Measurements from ENCODE around the gene GAS2.

Gene GAS2

DNA sequence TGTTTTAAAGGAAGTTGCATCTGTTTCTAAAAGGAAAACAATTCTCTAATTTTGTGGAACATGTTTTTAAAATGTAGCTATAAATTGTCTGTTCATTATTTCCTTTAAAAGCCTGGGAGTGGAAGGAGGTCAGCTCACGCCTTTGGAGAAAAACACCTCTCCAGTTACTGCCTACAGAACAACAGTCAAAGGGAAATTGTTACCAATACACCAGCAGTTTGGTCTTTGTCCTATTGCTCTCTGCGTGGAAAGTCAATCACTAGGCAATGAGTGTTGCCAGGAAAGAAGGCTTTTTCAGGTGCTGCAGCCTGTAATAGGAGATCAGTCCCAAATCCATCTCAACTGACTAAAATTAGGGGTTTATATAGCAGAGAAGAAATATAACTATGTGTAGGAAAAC is 141.0 kb downstream of the GAS2 start:
- TF ChIP-seq YY1 (IDR thresholded peaks at IDR 0.05; ENCODE audit: insufficient read depth, insufficient read length) (no peak), SUZ12 (IDR thresholded peaks at IDR 0.05; ENCODE audit: extremely low read depth, insufficient read depth, insufficient read length) (no peak), ZNF274 (IDR thresholded peaks at IDR 0.05; ENCODE audit: low read depth, low read length) (no peak)
- no peaks in the 10 kb centered on the region for H3K4me1 ChIP-seq (ENCODE audit: insufficient read depth, insufficient read length)
- H3K36me3 ChIP-seq (ENCODE audit: insufficient read depth, insufficient read length, low read length), result no peaks in the 10 kb centered on the region
- no peak overlapping the region for H3K4me3 ChIP-seq (ENCODE audit: insufficient read length, low read depth)
- 0 out of 2 replicates have a peak, but pooled peaks cover 5% of the 10 kb centered on the region for H3K9me3 ChIP-seq (ENCODE audit: insufficient read depth, low read length)
- no peak overlapping the region for H3K9ac ChIP-seq (ENCODE audit: insufficient read length, low read depth)
- DNase-seq (ENCODE audit: low read depth, low spot score), result no peak
- H3K27me3 ChIP-seq (ENCODE audit: insufficient read depth, insufficient read length), result no peaks in the 10 kb centered on the region

GRCh38 chr11:22807855-22808570 is 141.6 kb downstream of the GAS2 start:
- no peak for TF ChIP-seq YY1 (IDR thresholded peaks at IDR 0.05; ENCODE audit: insufficient read depth, insufficient read length)
- no peak for TF ChIP-seq SUZ12 (IDR thresholded peaks at IDR 0.05; ENCODE audit: extremely low read depth, insufficient read depth, insufficient read length)
- TF ChIP-seq ZNF274 (IDR thresholded peaks at IDR 0.05; ENCODE audit: low read depth, low read length), result no peak
- Histone ChIP-seq H3K9ac (ENCODE audit: insufficient read length, low read depth) (no peak overlapping the region), H3K4me3 (ENCODE audit: insufficient read length, low read depth) (no peak overlapping the region), H3K9me3 (ENCODE audit: insufficient read depth, low read length) (0 out of 2 replicates have a peak, but pooled peaks cover 5% of the 10 kb centered on the region), H3K27me3 (ENCODE audit: insufficient read depth, insufficient read length) (no peaks in the 10 kb centered on the region), H3K4me1 (ENCODE audit: insufficient read depth, insufficient read length) (no peaks in the 10 kb centered on the region), H3K36me3 (ENCODE audit: insufficient read depth, insufficient read length, low read length) (no peaks in the 10 kb centered on the region)
- DNase-seq (ENCODE audit: low read depth, low spot score), result no peak

DNA sequence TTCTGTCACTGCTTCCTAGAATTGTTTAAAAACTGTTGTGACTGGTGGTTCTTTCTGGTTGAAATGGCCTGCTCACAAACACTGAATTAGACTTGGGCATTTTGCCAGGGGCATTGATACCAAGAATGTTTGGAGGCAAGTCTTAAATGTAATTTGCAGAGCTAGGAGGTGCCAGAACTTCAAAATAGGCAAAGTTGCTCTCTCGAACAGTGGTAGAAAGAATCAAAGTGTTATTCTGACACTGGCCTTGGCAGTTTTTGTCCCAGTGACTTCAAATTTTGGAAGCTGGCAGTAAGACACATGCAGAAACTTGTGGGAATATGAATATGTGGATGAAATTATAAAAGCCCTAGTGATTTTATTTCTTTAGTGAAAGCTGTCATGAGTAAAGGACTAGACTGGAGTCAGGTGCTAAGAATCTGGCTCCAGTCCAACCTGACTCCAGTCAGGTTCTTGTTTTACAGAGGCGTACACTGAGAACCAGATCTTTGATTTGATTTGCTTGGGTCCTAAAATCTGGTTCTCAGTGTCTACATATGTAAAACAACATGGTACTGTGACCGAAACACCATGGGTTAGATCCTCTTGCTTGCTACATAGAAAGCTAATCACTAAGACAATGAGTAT is 142.3 kb downstream of the GAS2 start:
- H3K4me3 ChIP-seq (ENCODE audit: insufficient read length, low read depth), result no peak overlapping the region

DNA sequence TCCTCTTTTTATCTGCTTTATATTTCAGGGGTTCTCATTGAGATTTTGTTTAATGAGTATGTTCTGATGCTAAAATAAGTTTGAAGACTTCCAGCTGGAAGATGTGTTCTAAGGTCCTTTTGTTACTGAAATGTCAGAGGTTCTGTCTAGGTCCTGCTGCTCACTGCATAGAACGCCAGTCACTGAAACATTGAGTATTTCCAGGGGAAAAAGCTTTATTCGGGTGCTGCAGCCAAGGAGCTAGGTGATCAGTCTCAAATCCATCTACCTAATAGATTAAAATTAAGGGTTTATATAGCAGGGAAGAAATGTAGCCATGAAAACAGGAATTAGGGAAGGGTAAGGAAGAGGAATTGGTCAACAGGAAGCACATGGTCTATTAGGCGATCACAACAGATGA is 143.5 kb downstream of the GAS2 start:
- Histone ChIP-seq H3K9me3 (ENCODE audit: insufficient read depth, low read length) (0 out of 2 replicates have a peak, but pooled peaks cover 5% of the 10 kb centered on the region), H3K4me3 (ENCODE audit: insufficient read length, low read depth) (no peak overlapping the region), H3K36me3 (ENCODE audit: insufficient read depth, insufficient read length, low read length) (no peaks in the 10 kb centered on the region), H3K4me1 (ENCODE audit: insufficient read depth, insufficient read length) (no peaks in the 10 kb centered on the region), H3K9ac (ENCODE audit: insufficient read length, low read depth) (no peak overlapping the region), H3K27me3 (ENCODE audit: insufficient read depth, insufficient read length) (no peaks in the 10 kb centered on the region)
- no peak for DNase-seq (ENCODE audit: low read depth, low spot score)
- no peak for TF ChIP-seq ZNF274 (IDR thresholded peaks at IDR 0.05; ENCODE audit: low read depth, low read length)
- TF ChIP-seq YY1 (IDR thresholded peaks at IDR 0.05; ENCODE audit: insufficient read depth, insufficient read length), result no peak
- no peak for TF ChIP-seq SUZ12 (IDR thresholded peaks at IDR 0.05; ENCODE audit: extremely low read depth, insufficient read depth, insufficient read length)

More for the DNA sequence above, 142.3 kb downstream of the GAS2 start:
- no peaks in the 10 kb centered on the region for H3K36me3 ChIP-seq (ENCODE audit: insufficient read depth, insufficient read length, low read length)
- 0 out of 2 replicates have a peak, but pooled peaks cover 5% of the 10 kb centered on the region for H3K9me3 ChIP-seq (ENCODE audit: insufficient read depth, low read length)
- TF ChIP-seq ZNF274 (IDR thresholded peaks at IDR 0.05; ENCODE audit: low read depth, low read length), result no peak
- TF ChIP-seq SUZ12 (IDR thresholded peaks at IDR 0.05; ENCODE audit: extremely low read depth, insufficient read depth, insufficient read length), result no peak
- TF ChIP-seq YY1 (IDR thresholded peaks at IDR 0.05; ENCODE audit: insufficient read depth, insufficient read length), result no peak
- DNase-seq (ENCODE audit: low read depth, low spot score), result no peak
- H3K4me1 ChIP-seq (ENCODE audit: insufficient read depth, insufficient read length), result no peaks in the 10 kb centered on the region
- H3K27me3 ChIP-seq (ENCODE audit: insufficient read depth, insufficient read length), result no peaks in the 10 kb centered on the region
- H3K9ac ChIP-seq (ENCODE audit: insufficient read length, low read depth), result no peak overlapping the region

GRCh38 chr11:22822203-22822602 is 155.8 kb downstream of the GAS2 start:
- Histone ChIP-seq H3K9ac (ENCODE audit: insufficient read length, low read depth) (no peak overlapping the region), H3K27me3 (ENCODE audit: insufficient read depth, insufficient read length) (no peaks in the 10 kb centered on the region), H3K4me1 (ENCODE audit: insufficient read depth, insufficient read length) (no peaks in the 10 kb centered on the region), H3K9me3 (ENCODE audit: insufficient read depth, low read length) (no peaks in the 10 kb centered on the region), H3K4me3 (ENCODE audit: insufficient read length, low read depth) (no peak overlapping the region), H3K36me3 (ENCODE audit: insufficient read depth, insufficient read length, low read length) (peaks cover 5% of the 10 kb centered on the region)
- TF ChIP-seq ZNF274 (IDR thresholded peaks at IDR 0.05; ENCODE audit: low read depth, low read length) (no peak), SUZ12 (IDR thresholded peaks at IDR 0.05; ENCODE audit: extremely low read depth, insufficient read depth, insufficient read length) (no peak)
- DNase-seq (ENCODE audit: low read depth, low spot score), result no peak

DNA sequence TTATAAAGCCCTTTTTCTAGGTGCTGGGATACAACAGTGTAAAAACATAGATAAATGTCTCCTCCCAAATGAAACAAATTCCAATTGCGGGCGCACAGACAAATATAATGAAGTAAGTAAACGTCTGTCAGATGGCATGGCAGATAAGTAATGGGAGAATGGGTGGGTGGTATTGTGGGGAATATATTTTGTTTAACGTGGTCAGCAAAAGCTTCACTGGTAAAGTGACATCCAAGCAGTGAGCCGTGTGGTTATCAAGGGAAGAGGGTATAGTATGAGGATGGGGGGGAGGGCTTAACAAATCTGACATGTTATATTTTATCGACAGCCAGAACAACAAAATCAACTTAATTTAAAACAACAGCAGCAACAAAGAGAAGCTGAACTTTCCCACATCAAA is 162.0 kb downstream of the GAS2 start:
- no peak overlapping the region for H3K4me3 ChIP-seq (ENCODE audit: insufficient read length, low read depth)
- H3K9ac ChIP-seq (ENCODE audit: insufficient read length, low read depth), result no peak overlapping the region
- DNase-seq (ENCODE audit: low read depth, low spot score), result no peak
- H3K27me3 ChIP-seq (ENCODE audit: insufficient read depth, insufficient read length), result peaks cover 12% of the 10 kb centered on the region
- no peaks in the 10 kb centered on the region for H3K4me1 ChIP-seq (ENCODE audit: insufficient read depth, insufficient read length)
- no peak for TF ChIP-seq YY1 (IDR thresholded peaks at IDR 0.05; ENCODE audit: insufficient read depth, insufficient read length)
- no peak for TF ChIP-seq ZNF274 (IDR thresholded peaks at IDR 0.05; ENCODE audit: low read depth, low read length)
- no peak for TF ChIP-seq SUZ12 (IDR thresholded peaks at IDR 0.05; ENCODE audit: extremely low read depth, insufficient read depth, insufficient read length)
- H3K36me3 ChIP-seq (ENCODE audit: insufficient read depth, insufficient read length, low read length), result peaks cover 5% of the 10 kb centered on the region
- H3K9me3 ChIP-seq (ENCODE audit: insufficient read depth, low read length), result no peaks in the 10 kb centered on the region
